GM21717 (cell line): ENCODE results near the gene XRCC1.
"Not testable (repeated sequence)": the region's sequence is repeated elsewhere in the genome, so short reads cannot be mapped to it uniquely, and the experiment has no call there.

Experiments used
- ATAC-seq: cut with Tn5 transposase; IDR thresholded peaks from one replicate; pipeline ENCODE4 v1.9.1; 2021; ENCODE audit warnings: mild to moderate bottlenecking, moderate library complexity; ENCODE audit not compliant: unreplicated experiment

The XRCC1 gene

GRCh38 chr19:43551399-43552197, 23.7 kb downstream of the XRCC1 start:
- no peak for ATAC-seq

- no peak for ATAC-seq
These were observed 26.6 kb downstream of the XRCC1 start for GRCh38 chr19:43548706-43549105.

- ATAC-seq, result not testable (repeated sequence)
These were observed 27.4 kb downstream of the XRCC1 start for GRCh38 chr19:43547926-43548325.

GRCh38 chr19:43546581-43546980, 28.7 kb downstream of the XRCC1 start:
- ATAC-seq, result no peak

- ATAC-seq, result no peak
These were observed 29.3 kb downstream of the XRCC1 start for GRCh38 chr19:43545981-43546380.

- ATAC-seq, result no peak
These were observed 30.1 kb downstream of the XRCC1 start for GRCh38 chr19:43545276-43545675.

- ATAC-seq, result no peak
These were observed 31.2 kb downstream of the XRCC1 start for GRCh38 chr19:43544077-43544476.

GRCh38 chr19:43541920-43542650, 33.2 kb downstream of the XRCC1 start:
- no peak for ATAC-seq

- ATAC-seq, result no peak
These were observed 34.9 kb downstream of the XRCC1 start for GRCh38 chr19:43540381-43540780.

- no peak for ATAC-seq
These were observed 36.4 kb downstream of the XRCC1 start for GRCh38 chr19:43538922-43539321.

GRCh38 chr19:43534816-43535761, 40.2 kb downstream of the XRCC1 start:
- no peak for ATAC-seq

- ATAC-seq, result no peak
These were observed 41.0 kb downstream of the XRCC1 start for GRCh38 chr19:43534305-43534815.

GRCh38 chr19:43533546-43534304, 41.6 kb downstream of the XRCC1 start:
- ATAC-seq, result peak; percentile 61

- ATAC-seq, result peak; percentile 44
These were observed 42.3 kb downstream of the XRCC1 start, which contains the start of gene ZNF575 for GRCh38 chr19:43532962-43533545. ZNF575 (plus strand) TSS chr19:43533188; CDS start chr19:43534423, 1,235 bp downstream.

- ATAC-seq, result no peak
These were observed 42.8 kb downstream of the XRCC1 start for GRCh38 chr19:43532571-43532961.

- no peak for ATAC-seq
These were observed 47.3 kb downstream of the XRCC1 start for GRCh38 chr19:43527860-43528622.

GRCh38 chr19:43526884-43527859, 48.2 kb downstream of the XRCC1 start, which contains the start of gene ETHE1:
ETHE1 (minus strand) TSS chr19:43527201; CDS start chr19:43527177, 24 bp downstream.
- peak; percentile 55 for ATAC-seq
